ENCODE results near the gene LINS1.

DNA sequence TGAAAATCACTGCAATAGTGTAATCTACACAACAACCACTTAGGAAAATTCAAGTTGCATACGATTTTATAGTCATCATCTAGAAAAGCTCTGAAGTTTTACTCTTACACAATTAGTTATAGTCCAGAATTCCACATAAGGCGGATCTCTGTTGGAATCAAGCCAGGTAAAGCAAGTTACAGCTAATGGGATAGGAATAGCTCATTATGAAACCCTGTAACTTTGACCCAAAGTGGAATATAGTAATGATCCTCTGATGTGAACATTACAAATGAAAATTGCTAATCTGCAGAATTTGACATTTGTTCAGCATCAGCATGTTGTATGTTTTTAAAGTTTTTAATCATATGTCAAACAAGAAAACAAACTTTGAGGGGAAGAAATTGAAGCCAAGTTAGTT lies 77.7 kb downstream of the LINS1 start:
- no peak for TF ChIP-seq POLR2A (IDR thresholded peaks at IDR 0.05)
- TF ChIP-seq, protein P1, sequence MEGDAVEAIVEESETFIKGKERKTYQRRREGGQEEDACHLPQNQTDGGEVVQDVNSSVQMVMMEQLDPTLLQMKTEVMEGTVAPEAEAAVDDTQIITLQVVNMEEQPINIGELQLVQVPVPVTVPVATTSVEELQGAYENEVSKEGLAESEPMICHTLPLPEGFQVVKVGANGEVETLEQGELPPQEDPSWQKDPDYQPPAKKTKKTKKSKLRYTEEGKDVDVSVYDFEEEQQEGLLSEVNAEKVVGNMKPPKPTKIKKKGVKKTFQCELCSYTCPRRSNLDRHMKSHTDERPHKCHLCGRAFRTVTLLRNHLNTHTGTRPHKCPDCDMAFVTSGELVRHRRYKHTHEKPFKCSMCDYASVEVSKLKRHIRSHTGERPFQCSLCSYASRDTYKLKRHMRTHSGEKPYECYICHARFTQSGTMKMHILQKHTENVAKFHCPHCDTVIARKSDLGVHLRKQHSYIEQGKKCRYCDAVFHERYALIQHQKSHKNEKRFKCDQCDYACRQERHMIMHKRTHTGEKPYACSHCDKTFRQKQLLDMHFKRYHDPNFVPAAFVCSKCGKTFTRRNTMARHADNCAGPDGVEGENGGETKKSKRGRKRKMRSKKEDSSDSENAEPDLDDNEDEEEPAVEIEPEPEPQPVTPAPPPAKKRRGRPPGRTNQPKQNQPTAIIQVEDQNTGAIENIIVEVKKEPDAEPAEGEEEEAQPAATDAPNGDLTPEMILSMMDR (IDR thresholded peaks at IDR 0.05 in 8 of 11, conservative IDR thresholded peaks at IDR 0.05 in 3 of 11): no peak
- no peak for TF ChIP-seq POLR2AphosphoS5 (IDR thresholded peaks at IDR 0.05)

Data from spleen (tissue), 7 donors.